Activated CD8-positive, alpha-beta memory T cell treated with anti-CD3 and anti-CD28 coated beads for 24 hours (primary cell): Measurements from ENCODE around the gene H2BW2.
"Not testable (repeated sequence)": the region's sequence is repeated elsewhere in the genome, so short reads cannot be mapped to it uniquely, and the experiment has no call there.

ENCODE experiments used
- DNase-seq: peaks from one replicate; pipeline ENCODE4 v3.0.0-alpha.2; 2020

The H2BW2 gene

GRCh38 chrX:104039689-104040505 lies at the start of gene H2BW2:
TSS of gene H2BW2 (plus strand) at chrX:104039956. CDS start at chrX:104039995, 39 bp downstream.
- no peak for DNase-seq

- DNase-seq: no peak
Measured at GRCh38 chrX:103999234-103999633, 40.5 kb upstream of the H2BW2 start.

- DNase-seq: no peak
Measured at GRCh38 chrX:104008831-104009230, 30.9 kb upstream of the H2BW2 start.

GRCh38 chrX:104013158-104013557 lies 26.6 kb upstream of the H2BW2 start:
- no peak for DNase-seq

GRCh38 chrX:104013606-104014005 lies 26.1 kb upstream of the H2BW2 start, which contains the start of gene H2BW1:
TSS of gene H2BW1 (minus strand) at chrX:104013708. CDS start at chrX:104013576, 132 bp downstream.
- DNase-seq: no peak

GRCh38 chrX:104015576-104015975 lies 24.2 kb upstream of the H2BW2 start:
- not testable (repeated sequence) for DNase-seq

GRCh38 chrX:104018126-104018525 lies 21.6 kb upstream of the H2BW2 start:
- DNase-seq: no peak

- no peak for DNase-seq
Measured at GRCh38 chrX:104041003-104041402, 1.2 kb downstream of the H2BW2 start.

- DNase-seq: no peak
Measured at GRCh38 chrX:104045642-104046041, 5.9 kb downstream of the H2BW2 start.

GRCh38 chrX:104047171-104047570 lies 7.4 kb downstream of the H2BW2 start:
- DNase-seq: no peak

- not testable (repeated sequence) for DNase-seq
Measured at GRCh38 chrX:104054956-104055355, 15.2 kb downstream of the H2BW2 start.

- DNase-seq: not testable (repeated sequence)
Measured at GRCh38 chrX:104062636-104063035, 22.9 kb downstream of the H2BW2 start.

- DNase-seq: not testable (repeated sequence)
Measured at GRCh38 chrX:104075778-104076445, 36.2 kb downstream of the H2BW2 start, which contains the start of gene TMSB15C. TSS of gene TMSB15C (minus strand) at chrX:104076236.

- DNase-seq: not testable (repeated sequence)
Measured at GRCh38 chrX:104077854-104078253, 38.1 kb downstream of the H2BW2 start.

- DNase-seq: no peak
Measured at GRCh38 chrX:104084063-104084462, 44.3 kb downstream of the H2BW2 start.

GRCh38 chrX:104084534-104085277 lies 45.0 kb downstream of the H2BW2 start:
- DNase-seq: no peak

- no peak for DNase-seq
Measured at GRCh38 chrX:104085477-104085876, 45.7 kb downstream of the H2BW2 start.

GRCh38 chrX:104085919-104086318 lies 46.2 kb downstream of the H2BW2 start:
- no peak for DNase-seq
